HepG2 (cell line): ENCODE measurements around the gene ZNF865. TPM values are rescaled to one million over a fixed set of nuclear protein-coding genes. Genes with fewer than 3 reads are reported as not detected.

Source experiments
- BATF2 ChIP-seq: sonication (generic); formaldehyde crosslinking; IDR thresholded peaks from 2 replicates; pipeline ENCODE4 v1.8.0; 2022; ENCODE audit warnings: mild to moderate bottlenecking, missing genetic modification reagents, moderate library complexity
- CEBPZ ChIP-seq: IDR thresholded peaks from 2 replicates; pipeline ENCODE4 v1.6.1; 2012; ENCODE audit warnings: low read length, improper control_type of control experiment
- CENPT ChIP-seq: sonication (generic); formaldehyde crosslinking; IDR thresholded peaks from 2 replicates; pipeline ENCODE4 v1.8.0; 2022; ENCODE audit warnings: low read depth, mild to moderate bottlenecking, moderate library complexity, missing genetic modification reagents
- CREB1 ChIP-seq, 2 experiments: fragments of 450-650 bp in 1 of 2; IDR thresholded peaks; 2 replicates each; pipeline ENCODE4 v1.6.1; 2016 to 2017; ENCODE audit warnings: control low read depth in 1 of 2, mild to moderate bottlenecking in 1 of 2, missing compliant biosample characterization in 1 of 2, missing genetic modification characterization in 1 of 2
- CREBL2 ChIP-seq: sonication (generic); formaldehyde crosslinking; IDR thresholded peaks from 2 replicates; pipeline ENCODE4 v1.8.1; 2023; ENCODE audit warnings: missing genetic modification reagents, mild to moderate bottlenecking, borderline replicate concordance
- E2F1 ChIP-seq: sonication (generic); formaldehyde crosslinking; IDR thresholded peaks from 2 replicates; pipeline ENCODE4 v1.5.0; 2020; ENCODE audit warnings: missing genetic modification reagents
- FOXK1 ChIP-seq: sonication (generic); formaldehyde crosslinking; IDR thresholded peaks from 2 replicates; pipeline ENCODE4 v1.4.0; 2020; ENCODE audit warnings: low read depth, missing genetic modification reagents, borderline replicate concordance
- GATA4 ChIP-seq: sonication (generic); IDR thresholded peaks from 2 replicates; pipeline ENCODE4 v1.6.1; 2016; ENCODE audit warnings: antibody characterized with exemption, low read depth, borderline replicate concordance
- GZF1 ChIP-seq: sonication (generic); formaldehyde crosslinking; IDR thresholded peaks from 2 replicates; pipeline ENCODE4 v1.5.1; 2020; ENCODE audit warnings: mild to moderate bottlenecking, missing genetic modification reagents
- IKZF5 ChIP-seq: IDR thresholded peaks from 2 replicates; pipeline ENCODE4 v1.6.1; 2018; ENCODE audit warnings: missing genetic modification reagents, mild to moderate bottlenecking, missing compliant biosample characterization
- MYNN ChIP-seq: sonication (generic); formaldehyde crosslinking; IDR thresholded peaks from 2 replicates; pipeline ENCODE4 v1.4.0; 2020; ENCODE audit warnings: mild to moderate bottlenecking, low read depth, missing genetic modification reagents
- NFIC ChIP-seq: IDR thresholded peaks from 2 replicates; pipeline ENCODE4 v1.6.1; 2012; ENCODE audit warnings: mild to moderate bottlenecking, low read length, inconsistent platforms
- NFKBIZ ChIP-seq: IDR thresholded peaks from 2 replicates; pipeline ENCODE4 v1.6.1; 2018; ENCODE audit warnings: missing genetic modification reagents, missing compliant biosample characterization
- RFXAP ChIP-seq: sonication (generic); formaldehyde crosslinking; IDR thresholded peaks from 2 replicates; pipeline ENCODE4 v1.4.0; 2020; ENCODE audit warnings: missing genetic modification reagents, borderline replicate concordance
- SMC3 ChIP-seq: IDR thresholded peaks from 2 replicates; pipeline ENCODE4 v1.6.1; 2011; ENCODE audit warnings: low read length, improper control_type of control experiment
- SPEN ChIP-seq: sonication (generic); formaldehyde crosslinking; IDR thresholded peaks from 2 replicates; pipeline ENCODE4 v1.5.1; 2020; ENCODE audit warnings: low read depth, mild to moderate bottlenecking, missing genetic modification reagents
- ZBTB44 ChIP-seq: sonication (generic); formaldehyde crosslinking; IDR thresholded peaks from 2 replicates; pipeline ENCODE4 v1.4.0; 2020; ENCODE audit warnings: missing genetic modification reagents
- ZEB1 ChIP-seq: IDR thresholded peaks from 2 replicates; pipeline ENCODE4 v1.6.1; 2012; ENCODE audit warnings: mild to moderate bottlenecking, low read depth, inconsistent platforms; ENCODE audit not compliant: insufficient replicate concordance
- ZNF614 ChIP-seq: IDR thresholded peaks from 2 replicates; pipeline ENCODE4 v1.6.1; 2018; ENCODE audit warnings: missing biosample characterization, missing genetic modification reagents, inconsistent platforms, borderline replicate concordance
- ZNF7 ChIP-seq: IDR thresholded peaks from 2 replicates; pipeline ENCODE4 v1.6.1; 2016; ENCODE audit warnings: missing biosample characterization, missing genetic modification reagents
- polyA plus RNA-seq, 8 experiments: library from polyadenylated mRNA; depleted of rRNA in 3 of 8; stranded (reverse) in 7 of 8; unstranded in 1 of 8; fragments of >200 nt; fragmentation: Illumina TruSeq in 4 of 8; extraction: Trizol in 4 of 8; gene quantifications; 2 replicates each; pipeline versions ENCODE4 v1.2.1 to v1.2.3, GENCODE V29; 2011 to 2016; ENCODE audit warnings: low read depth in 4 of 8, missing spikeins in 1 of 8, mixed read lengths in 1 of 8; ENCODE audit not compliant: insufficient read depth in 1 of 8
- total RNA-seq, 5 experiments: library from RNA; depleted of rRNA; stranded (reverse); fragments of >200 nt; fragmentation: Illumina TruSeq; extraction: Trizol; gene quantifications; 2 replicates each; pipeline ENCODE4 v1.2.3, GENCODE V29; 2016; ENCODE audit warnings: low read depth in 1 of 5

The ZNF865 gene
- total and polyA plus RNA-seq, 2 of the 13 experiments (the other 11 are each of a cell fraction or from before 2014, with no cell fraction given), result 0.93 to 1.0 TPM

GRCh38 chr19:55586976-55587668 is 18.3 kb upstream of the ZNF865 start (continued):
- TF ChIP-seq CREBL2 (CRISPR knock-in tag) (no peak), CENPT (CRISPR knock-in tag) (no peak), FOXK1 (no peak), CREB1 (IDR thresholded peaks at IDR 0.05) (no peak), CREB1 (CRISPR knock-in tag; IDR thresholded peaks at IDR 0.05) (peak; percentile 44; the same call in 1 of the 2 replicates), BATF2 (CRISPR knock-in tag) (no peak), ZNF614 (CRISPR knock-in tag) (no peak), RFXAP (CRISPR knock-in tag) (0 out of 2 replicates have a peak, but pooled peaks have one; percentile 64), ZEB1 (peak; percentile 27), E2F1 (CRISPR knock-in tag) (peak; percentile 18; the same call in 1 of the 2 replicates), IKZF5 (CRISPR knock-in tag) (no peak), GATA4 (no peak), MYNN (CRISPR knock-in tag) (no peak), ZBTB44 (no peak), ZNF7 (no peak), GZF1 (CRISPR knock-in tag) (no peak), NFIC (no peak), SMC3 (no peak), NFKBIZ (CRISPR knock-in tag) (no peak), CEBPZ (no peak), SPEN (CRISPR knock-in tag) (no peak)
